Measurements from ENCODE around the gene ASRGL1.
A peak's percentile ranks its signal among the peaks of the same experiment; 100 is the strongest.
"Not testable (repeated sequence)": the region's sequence is repeated elsewhere in the genome, so short reads cannot be mapped to it uniquely, and the experiment has no call there.

DNA sequence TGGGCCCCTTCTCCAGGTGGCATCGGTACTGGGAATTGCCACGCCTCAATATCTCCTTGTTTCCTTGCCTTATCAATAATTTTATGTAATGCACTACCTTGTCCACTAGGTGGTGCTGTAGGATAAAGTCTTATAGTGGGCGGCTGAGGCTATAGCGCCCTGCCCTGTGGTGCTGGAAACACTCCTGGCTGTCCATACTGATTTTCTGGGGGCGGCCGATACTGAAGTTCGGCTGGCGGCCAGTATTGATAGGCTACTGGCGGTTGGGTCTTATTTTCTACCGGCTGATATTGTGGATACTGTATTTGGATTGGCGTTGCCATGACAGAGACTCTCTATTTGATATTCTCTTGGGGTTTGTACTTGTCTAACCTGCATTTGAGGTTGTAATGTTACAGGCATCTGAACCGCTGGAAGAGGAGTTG lies 43.6 kb downstream of the ASRGL1 start:
- TF ChIP-seq, protein P1, sequence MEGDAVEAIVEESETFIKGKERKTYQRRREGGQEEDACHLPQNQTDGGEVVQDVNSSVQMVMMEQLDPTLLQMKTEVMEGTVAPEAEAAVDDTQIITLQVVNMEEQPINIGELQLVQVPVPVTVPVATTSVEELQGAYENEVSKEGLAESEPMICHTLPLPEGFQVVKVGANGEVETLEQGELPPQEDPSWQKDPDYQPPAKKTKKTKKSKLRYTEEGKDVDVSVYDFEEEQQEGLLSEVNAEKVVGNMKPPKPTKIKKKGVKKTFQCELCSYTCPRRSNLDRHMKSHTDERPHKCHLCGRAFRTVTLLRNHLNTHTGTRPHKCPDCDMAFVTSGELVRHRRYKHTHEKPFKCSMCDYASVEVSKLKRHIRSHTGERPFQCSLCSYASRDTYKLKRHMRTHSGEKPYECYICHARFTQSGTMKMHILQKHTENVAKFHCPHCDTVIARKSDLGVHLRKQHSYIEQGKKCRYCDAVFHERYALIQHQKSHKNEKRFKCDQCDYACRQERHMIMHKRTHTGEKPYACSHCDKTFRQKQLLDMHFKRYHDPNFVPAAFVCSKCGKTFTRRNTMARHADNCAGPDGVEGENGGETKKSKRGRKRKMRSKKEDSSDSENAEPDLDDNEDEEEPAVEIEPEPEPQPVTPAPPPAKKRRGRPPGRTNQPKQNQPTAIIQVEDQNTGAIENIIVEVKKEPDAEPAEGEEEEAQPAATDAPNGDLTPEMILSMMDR (IDR thresholded peaks at IDR 0.05), result peak in 5 of 7 experiments; percentile 56 to 85 (median 82)
- not testable (repeated sequence) for TF ChIP-seq POLR2A (IDR thresholded peaks at IDR 0.05)
